HCT116 (cell line): ENCODE data around the gene GNG2. TPM values are rescaled to one million over a fixed set of nuclear protein-coding genes. Genes with fewer than 3 reads are reported as not detected.

Source experiments
- total RNA-seq: library from RNA; stranded (reverse); gene quantifications from one replicate; pipeline ENCODE4 v1.2.1, GENCODE V29; 2021; ENCODE audit not compliant: unreplicated experiment

GNG2 gene
- total RNA-seq, 1 experiment from 2014 or later = 0.74 TPM

Other genes with a start within 250 kb of the GNG2 start
- 11.4 TPM for gene FRMD6, start 208.7 kb upstream of the GNG2 start, total RNA-seq
- gene RTRAF, start 128.9 kb downstream of the GNG2 start, total RNA-seq = 190 TPM
- gene NID2, start 208.4 kb downstream of the GNG2 start, total RNA-seq = 0.84 TPM